HEK293T (cell line): ENCODE measurements around the gene KIR2DL1.

Source experiments
- ARNT ChIP-seq: fragments of 450-650 bp; IDR thresholded peaks from 2 replicates; pipeline ENCODE4 v1.6.1; 2017; ENCODE audit warnings: mild to moderate bottlenecking
- BHLHE40 ChIP-seq: fragments of 450-650 bp; IDR thresholded peaks from 2 replicates; pipeline ENCODE4 v1.6.1; 2016; ENCODE audit warnings: mild to moderate bottlenecking, moderate library complexity, borderline replicate concordance
- ELF4 ChIP-seq: fragments of 450-650 bp; IDR thresholded peaks from 2 replicates; pipeline ENCODE4 v1.6.1; 2017; ENCODE audit warnings: antibody characterized with exemption
- FOXA1 ChIP-seq: fragments of 450-650 bp; IDR thresholded peaks from 2 replicates; pipeline ENCODE4 v1.6.1; 2016; ENCODE audit warnings: mild to moderate bottlenecking
- FOXK2 ChIP-seq: fragments of 450-650 bp; IDR thresholded peaks from 2 replicates; pipeline ENCODE4 v1.6.1; 2016; ENCODE audit warnings: mild to moderate bottlenecking
- FOXM1 ChIP-seq: fragments of 450-650 bp; IDR thresholded peaks from 2 replicates; pipeline ENCODE4 v1.6.1; 2017; ENCODE audit warnings: mild to moderate bottlenecking, borderline replicate concordance
- NFRKB ChIP-seq: fragments of 450-650 bp; IDR thresholded peaks from 2 replicates; pipeline ENCODE4 v1.6.1; 2016; ENCODE audit warnings: mild to moderate bottlenecking, moderate library complexity
- SP1 ChIP-seq: fragments of 450-650 bp; IDR thresholded peaks from 2 replicates; pipeline ENCODE4 v1.6.1; 2017
- SUZ12 ChIP-seq: fragments of 450-650 bp; IDR thresholded peaks from 2 replicates; pipeline ENCODE4 v1.6.1; 2016; ENCODE audit warnings: mild to moderate bottlenecking
- ZNF384 ChIP-seq: fragments of 450-650 bp; IDR thresholded peaks from 2 replicates; pipeline ENCODE4 v1.6.1; 2016
- TF ChIP-seq, protein P1 (sequence below): fragments of 450-650 bp; IDR thresholded peaks from 2 replicates; pipeline ENCODE4 v1.6.1; 2016

DNA sequence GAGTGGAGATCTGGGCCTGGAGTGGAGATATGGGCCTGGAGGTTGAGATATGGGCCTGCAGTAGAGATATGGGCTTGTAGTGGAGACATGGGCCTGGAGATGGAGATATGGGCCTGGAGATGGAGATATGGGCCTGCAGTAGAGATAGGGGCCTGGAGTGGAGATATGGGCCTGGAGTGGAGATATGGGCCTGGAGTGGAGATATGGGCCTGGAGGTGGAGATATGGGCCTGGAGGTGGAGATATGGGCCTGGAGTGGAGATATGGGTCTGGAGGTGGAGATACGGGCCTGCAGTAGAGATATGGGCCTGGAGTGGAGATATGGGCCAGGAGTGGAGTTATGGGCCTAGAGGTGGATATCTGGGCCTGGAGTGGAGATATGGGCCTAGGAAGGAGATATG, 30.9 kb upstream of the KIR2DL1 start:
- no peak for TF ChIP-seq FOXM1
- no peak for TF ChIP-seq BHLHE40
- TF ChIP-seq NFRKB = no peak
- no peak for TF ChIP-seq SUZ12
- no peak for TF ChIP-seq ELF4
- no peak for TF ChIP-seq FOXA1
- no peak for TF ChIP-seq SP1
- no peak for TF ChIP-seq ARNT
- no peak for TF ChIP-seq ZNF384
- TF ChIP-seq, protein P1, sequence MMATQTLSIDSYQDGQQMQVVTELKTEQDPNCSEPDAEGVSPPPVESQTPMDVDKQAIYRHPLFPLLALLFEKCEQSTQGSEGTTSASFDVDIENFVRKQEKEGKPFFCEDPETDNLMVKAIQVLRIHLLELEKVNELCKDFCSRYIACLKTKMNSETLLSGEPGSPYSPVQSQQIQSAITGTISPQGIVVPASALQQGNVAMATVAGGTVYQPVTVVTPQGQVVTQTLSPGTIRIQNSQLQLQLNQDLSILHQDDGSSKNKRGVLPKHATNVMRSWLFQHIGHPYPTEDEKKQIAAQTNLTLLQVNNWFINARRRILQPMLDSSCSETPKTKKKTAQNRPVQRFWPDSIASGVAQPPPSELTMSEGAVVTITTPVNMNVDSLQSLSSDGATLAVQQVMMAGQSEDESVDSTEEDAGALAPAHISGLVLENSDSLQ = no peak
- TF ChIP-seq FOXK2 = no peak
